Chondrocyte (in vitro differentiated cells): ENCODE data around the gene CFAP97D2. TPM values are rescaled to one million over a fixed set of nuclear protein-coding genes. Genes with fewer than 3 reads are reported as not detected.
"Not testable (repeated sequence)": the region's sequence is repeated elsewhere in the genome, so short reads cannot be mapped to it uniquely, and the experiment has no call there.

ENCODE experiments used
- DNase-seq: peaks from one replicate; pipeline ENCODE4 v3.0.0; 2021; ENCODE audit warnings: mixed read lengths, low spot score
- H3K27ac Mint-ChIP-seq: one replicate; pipeline ENCODE4 v1.8.0; 2021; ENCODE audit warnings: mild to moderate bottlenecking, moderate library complexity, mixed read lengths; ENCODE audit not compliant: unreplicated experiment
- H3K27me3 Mint-ChIP-seq: 2 replicates; pipeline ENCODE4 v1.8.0; 2021; ENCODE audit warnings: low read depth, mixed read lengths
- H3K36me3 Mint-ChIP-seq: 2 replicates; pipeline ENCODE4 v1.8.0; 2021; ENCODE audit warnings: low read depth, mixed read lengths
- H3K4me1 Mint-ChIP-seq: 2 replicates; pipeline ENCODE4 v1.8.0; 2021; ENCODE audit warnings: low read depth, mild to moderate bottlenecking, mixed read lengths
- H3K4me3 Mint-ChIP-seq: one replicate; pipeline ENCODE4 v1.8.0; 2021; ENCODE audit warnings: mild to moderate bottlenecking, moderate library complexity, mixed read lengths; ENCODE audit not compliant: unreplicated experiment
- H3K9me3 Mint-ChIP-seq: 2 replicates; pipeline ENCODE4 v1.8.0; 2021; ENCODE audit warnings: low read depth, mixed read lengths
- total RNA-seq: library from RNA; stranded (reverse); gene quantifications from 3 replicates; pipeline ENCODE4 v1.2.1, GENCODE V29; 2021
- TF ChIP-seq, protein P1 (sequence below): fragments of 200-600 bp; sonication (generic); IDR thresholded peaks from 2 replicates; pipeline ENCODE4 v1.5.0; 2021; ENCODE audit warnings: antibody characterized with exemption, mild to moderate bottlenecking, moderate library complexity

CFAP97D2 gene
- total RNA-seq, 1 donor from 2014 or later, result not detected

- Mint-ChIP-seq H3K4me3 (no peak overlapping the region), H3K27me3 (no peaks in the 10 kb centered on the region), H3K4me1 (peaks cover 34% of the 10 kb centered on the region), H3K9me3 (no peaks in the 10 kb centered on the region), H3K36me3 (peaks cover 61% of the 10 kb centered on the region), H3K27ac (no peak overlapping the region)
- TF ChIP-seq, protein P1, sequence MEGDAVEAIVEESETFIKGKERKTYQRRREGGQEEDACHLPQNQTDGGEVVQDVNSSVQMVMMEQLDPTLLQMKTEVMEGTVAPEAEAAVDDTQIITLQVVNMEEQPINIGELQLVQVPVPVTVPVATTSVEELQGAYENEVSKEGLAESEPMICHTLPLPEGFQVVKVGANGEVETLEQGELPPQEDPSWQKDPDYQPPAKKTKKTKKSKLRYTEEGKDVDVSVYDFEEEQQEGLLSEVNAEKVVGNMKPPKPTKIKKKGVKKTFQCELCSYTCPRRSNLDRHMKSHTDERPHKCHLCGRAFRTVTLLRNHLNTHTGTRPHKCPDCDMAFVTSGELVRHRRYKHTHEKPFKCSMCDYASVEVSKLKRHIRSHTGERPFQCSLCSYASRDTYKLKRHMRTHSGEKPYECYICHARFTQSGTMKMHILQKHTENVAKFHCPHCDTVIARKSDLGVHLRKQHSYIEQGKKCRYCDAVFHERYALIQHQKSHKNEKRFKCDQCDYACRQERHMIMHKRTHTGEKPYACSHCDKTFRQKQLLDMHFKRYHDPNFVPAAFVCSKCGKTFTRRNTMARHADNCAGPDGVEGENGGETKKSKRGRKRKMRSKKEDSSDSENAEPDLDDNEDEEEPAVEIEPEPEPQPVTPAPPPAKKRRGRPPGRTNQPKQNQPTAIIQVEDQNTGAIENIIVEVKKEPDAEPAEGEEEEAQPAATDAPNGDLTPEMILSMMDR, result no peak
- no peak for DNase-seq
Measured at GRCh38 chr13:114259374-114259773, 80.3 kb downstream of the CFAP97D2 start.

- peaks cover 57% of the 10 kb centered on the region for H3K36me3 Mint-ChIP-seq
- DNase-seq, result no peak
- no peak overlapping the region for H3K4me3 Mint-ChIP-seq
- peaks cover 40% of the 10 kb centered on the region for H3K4me1 Mint-ChIP-seq
- no peaks in the 10 kb centered on the region for H3K27me3 Mint-ChIP-seq
- no peaks in the 10 kb centered on the region for H3K9me3 Mint-ChIP-seq
- no peak overlapping the region for H3K27ac Mint-ChIP-seq
- TF ChIP-seq, protein P1, result no peak
Measured at GRCh38 chr13:114259974-114260373, 80.9 kb downstream of the CFAP97D2 start.

DNA sequence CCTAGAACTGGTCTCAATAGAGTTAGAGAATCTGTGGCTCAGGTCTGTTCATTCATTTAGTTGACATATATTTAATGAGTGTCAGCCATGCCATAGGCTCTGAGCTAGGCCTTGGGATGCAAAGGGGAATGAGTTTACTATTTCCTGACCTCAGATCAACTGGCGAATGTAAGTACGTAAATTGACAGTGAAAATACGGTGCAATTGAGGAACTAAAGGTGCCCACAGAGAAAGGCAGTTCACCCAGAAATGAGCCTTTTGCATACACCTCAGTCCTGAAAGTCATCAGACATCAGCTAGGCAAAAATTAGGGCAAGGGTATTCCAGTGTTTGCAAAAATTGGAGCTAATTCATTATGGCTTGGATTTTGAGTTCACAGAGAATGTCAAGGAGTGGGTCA, 81.8 kb downstream of the CFAP97D2 start:
- TF ChIP-seq, protein P1, result no peak
- Mint-ChIP-seq H3K4me1 (peaks cover 48% of the 10 kb centered on the region), H3K27ac (peak overlapping the region; percentile 74), H3K9me3 (no peaks in the 10 kb centered on the region), H3K4me3 (no peak overlapping the region), H3K27me3 (no peaks in the 10 kb centered on the region), H3K36me3 (peaks cover 54% of the 10 kb centered on the region)
- DNase-seq, result no peak

GRCh38 chr13:114261328-114261965, 82.4 kb downstream of the CFAP97D2 start:
- peaks cover 52% of the 10 kb centered on the region for H3K4me1 Mint-ChIP-seq
- no peak overlapping the region for H3K4me3 Mint-ChIP-seq
- no peaks in the 10 kb centered on the region for H3K27me3 Mint-ChIP-seq
- H3K9me3 Mint-ChIP-seq, result no peaks in the 10 kb centered on the region
- H3K27ac Mint-ChIP-seq, result peak overlapping the region; percentile 74
- DNase-seq, result no peak
- peaks cover 51% of the 10 kb centered on the region for H3K36me3 Mint-ChIP-seq
- TF ChIP-seq, protein P1, result no peak

- Mint-ChIP-seq H3K27me3 (no peaks in the 10 kb centered on the region), H3K36me3 (peaks cover 40% of the 10 kb centered on the region), H3K27ac (peak overlapping the region; percentile 94), H3K4me1 (peaks cover 52% of the 10 kb centered on the region), H3K4me3 (no peak overlapping the region), H3K9me3 (no peaks in the 10 kb centered on the region)
- TF ChIP-seq, protein P1, result no peak
- DNase-seq, result no peak
Measured at GRCh38 chr13:114263578-114263977, 84.5 kb downstream of the CFAP97D2 start.

- not testable (repeated sequence) for DNase-seq, H3K9me3 Mint-ChIP-seq, H3K27me3 Mint-ChIP-seq, H3K4me3 Mint-ChIP-seq
- H3K27ac Mint-ChIP-seq, result peak overlapping the region; percentile 94
- H3K36me3 Mint-ChIP-seq, result peaks cover 43% of the 10 kb centered on the region
- H3K4me1 Mint-ChIP-seq, result peaks cover 52% of the 10 kb centered on the region
Measured at GRCh38 chr13:114264313-114264712, 85.3 kb downstream of the CFAP97D2 start.
